ENCODE results near the gene CNTFR. TPM values are rescaled to one million over a fixed set of nuclear protein-coding genes. Genes with fewer than 3 reads are reported as not detected.

The CNTFR gene
- total RNA-seq, 2 donors from 2014 or later, result 8.7 to 13.7 TPM

GRCh38 chr9:34507966-34508365, 81.6 kb downstream of the CNTFR start:
- Histone ChIP-seq H3K4me1 (ENCODE audit: control insufficient read depth in 1 of 2, low read depth in 2 of 2) (peaks cover 3 to 7% of the 10 kb centered on the region in 2 donors), H3K9me3 (no peaks in the 10 kb centered on the region), H3K4me3 (no peak overlapping the region), H3K27me3 (replicated peaks; ENCODE audit: insufficient read depth) (no peaks in the 10 kb centered on the region), H3K36me3 (no peaks in the 10 kb centered on the region), H3K27ac (no peak overlapping the region)
- no peak for DNase-seq (ENCODE audit: low spot score)
- TF ChIP-seq, protein P1, sequence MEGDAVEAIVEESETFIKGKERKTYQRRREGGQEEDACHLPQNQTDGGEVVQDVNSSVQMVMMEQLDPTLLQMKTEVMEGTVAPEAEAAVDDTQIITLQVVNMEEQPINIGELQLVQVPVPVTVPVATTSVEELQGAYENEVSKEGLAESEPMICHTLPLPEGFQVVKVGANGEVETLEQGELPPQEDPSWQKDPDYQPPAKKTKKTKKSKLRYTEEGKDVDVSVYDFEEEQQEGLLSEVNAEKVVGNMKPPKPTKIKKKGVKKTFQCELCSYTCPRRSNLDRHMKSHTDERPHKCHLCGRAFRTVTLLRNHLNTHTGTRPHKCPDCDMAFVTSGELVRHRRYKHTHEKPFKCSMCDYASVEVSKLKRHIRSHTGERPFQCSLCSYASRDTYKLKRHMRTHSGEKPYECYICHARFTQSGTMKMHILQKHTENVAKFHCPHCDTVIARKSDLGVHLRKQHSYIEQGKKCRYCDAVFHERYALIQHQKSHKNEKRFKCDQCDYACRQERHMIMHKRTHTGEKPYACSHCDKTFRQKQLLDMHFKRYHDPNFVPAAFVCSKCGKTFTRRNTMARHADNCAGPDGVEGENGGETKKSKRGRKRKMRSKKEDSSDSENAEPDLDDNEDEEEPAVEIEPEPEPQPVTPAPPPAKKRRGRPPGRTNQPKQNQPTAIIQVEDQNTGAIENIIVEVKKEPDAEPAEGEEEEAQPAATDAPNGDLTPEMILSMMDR (IDR thresholded peaks at IDR 0.05), result no peak
- no peak for ATAC-seq (ENCODE audit: insufficient number of reproducible peaks, low FRiP score, low read depth)

DNA sequence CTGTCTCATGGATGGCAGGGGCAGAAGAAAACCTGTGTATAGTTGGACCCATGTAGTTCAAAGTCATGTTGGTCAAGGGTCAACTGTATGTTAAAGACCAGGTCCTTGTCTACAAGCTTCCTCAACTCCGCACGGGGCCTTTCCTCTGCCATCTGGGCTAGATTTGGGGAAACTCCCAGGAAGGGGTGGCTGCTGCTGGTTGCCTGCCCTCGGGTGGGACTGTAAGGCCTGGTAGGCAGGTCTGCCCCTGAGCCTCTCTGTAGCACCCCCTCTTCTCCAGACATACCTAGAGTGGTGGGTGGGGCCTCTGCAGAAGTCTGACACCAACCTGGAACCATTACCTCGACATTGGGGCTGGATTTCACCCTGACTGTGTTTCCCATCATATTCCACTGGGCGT, 82.0 kb downstream of the CNTFR start:
- no peaks in the 10 kb centered on the region for H3K36me3 ChIP-seq
- no peaks in the 10 kb centered on the region for H3K9me3 ChIP-seq
- TF ChIP-seq, protein P1 (IDR thresholded peaks at IDR 0.05), result no peak
- ATAC-seq (ENCODE audit: insufficient number of reproducible peaks, low FRiP score, low read depth) (no peak), DNase-seq (ENCODE audit: low spot score) (no peak)
- H3K27ac ChIP-seq, result no peak overlapping the region
- no peaks in the 10 kb centered on the region for H3K27me3 ChIP-seq (replicated peaks; ENCODE audit: insufficient read depth)
- H3K4me3 ChIP-seq, result no peak overlapping the region
- H3K4me1 ChIP-seq (ENCODE audit: control insufficient read depth in 1 of 2, low read depth in 2 of 2), result peaks cover 7 to 11% of the 10 kb centered on the region in 2 donors

DNA sequence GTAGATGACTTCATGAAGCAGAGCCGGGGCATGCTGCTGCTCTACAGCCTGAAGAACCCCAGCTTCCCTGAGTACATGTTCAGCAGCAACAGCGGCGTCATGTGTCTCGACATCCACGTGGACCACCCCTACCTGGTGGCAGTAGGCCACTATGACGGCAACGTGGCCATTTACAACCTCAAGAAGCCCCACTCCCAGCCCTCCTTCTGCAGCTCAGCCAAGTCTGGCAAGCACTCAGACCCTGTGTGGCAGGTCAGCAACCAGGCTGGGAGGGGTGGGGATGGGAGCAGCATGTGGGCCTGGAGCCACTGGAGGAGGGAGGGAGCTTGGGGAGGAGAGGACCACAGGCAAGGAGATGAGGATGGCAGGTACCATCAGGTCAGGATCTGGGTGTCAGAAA, 82.9 kb downstream of the CNTFR start:
- H3K36me3 ChIP-seq, result no peaks in the 10 kb centered on the region
- no peak for ATAC-seq (ENCODE audit: insufficient number of reproducible peaks, low FRiP score, low read depth)
- no peak for DNase-seq (ENCODE audit: low spot score)
- TF ChIP-seq, protein P1 (IDR thresholded peaks at IDR 0.05), result no peak
- H3K4me1 ChIP-seq (ENCODE audit: control insufficient read depth in 1 of 2, low read depth in 2 of 2), result peaks cover 16 to 20% of the 10 kb centered on the region in 2 donors
- no peaks in the 10 kb centered on the region for H3K27me3 ChIP-seq (replicated peaks; ENCODE audit: insufficient read depth)
- no peak overlapping the region for H3K4me3 ChIP-seq
- H3K27ac ChIP-seq, result no peak overlapping the region
- no peaks in the 10 kb centered on the region for H3K9me3 ChIP-seq

- H3K4me1 ChIP-seq (ENCODE audit: control insufficient read depth in 1 of 2, low read depth in 2 of 2), result peaks cover 16 to 26% of the 10 kb centered on the region in 2 donors
- no peak overlapping the region for H3K27ac ChIP-seq
- no peaks in the 10 kb centered on the region for H3K36me3 ChIP-seq
- no peak overlapping the region for H3K4me3 ChIP-seq
- H3K9me3 ChIP-seq, result no peaks in the 10 kb centered on the region
- no peak for DNase-seq (ENCODE audit: low spot score)
- ATAC-seq (ENCODE audit: insufficient number of reproducible peaks, low FRiP score, low read depth), result no peak
- H3K27me3 ChIP-seq (replicated peaks; ENCODE audit: insufficient read depth), result no peaks in the 10 kb centered on the region
- TF ChIP-seq, protein P1 (IDR thresholded peaks at IDR 0.05), result no peak
Observed at GRCh38 chr9:34505370-34506120, 84.0 kb downstream of the CNTFR start.

DNA sequence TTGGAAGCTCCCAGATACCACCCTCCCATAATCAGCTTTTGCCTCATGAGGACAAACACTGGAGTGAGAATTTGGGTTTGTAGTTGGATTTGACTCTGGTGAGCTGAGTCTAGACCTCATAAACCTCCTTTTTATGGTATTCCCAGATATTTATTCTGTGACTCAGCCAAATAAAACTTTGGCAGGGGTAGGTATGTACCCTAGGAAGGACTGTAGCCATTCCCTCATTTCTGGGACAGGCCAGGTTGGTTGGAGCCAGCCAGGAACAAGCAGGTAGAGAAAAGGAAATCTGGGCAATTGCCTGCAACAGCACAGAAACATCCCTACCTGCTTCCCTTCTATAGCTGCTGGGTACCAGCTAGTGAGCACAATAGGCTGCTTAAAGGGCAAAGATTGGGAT, 86.1 kb downstream of the CNTFR start:
- no peaks in the 10 kb centered on the region for H3K9me3 ChIP-seq
- no peaks in the 10 kb centered on the region for H3K27me3 ChIP-seq (replicated peaks; ENCODE audit: insufficient read depth)
- DNase-seq (ENCODE audit: low spot score) (no peak), ATAC-seq (ENCODE audit: insufficient number of reproducible peaks, low FRiP score, low read depth) (no peak)
- H3K27ac ChIP-seq, result no peak overlapping the region
- no peaks in the 10 kb centered on the region for H3K36me3 ChIP-seq
- TF ChIP-seq, protein P1 (IDR thresholded peaks at IDR 0.05), result no peak
- peaks cover 16 to 26% of the 10 kb centered on the region in 2 donors for H3K4me1 ChIP-seq (ENCODE audit: control insufficient read depth in 1 of 2, low read depth in 2 of 2)
- H3K4me3 ChIP-seq, result no peak overlapping the region
